GM18508 (cell line): ENCODE results near the gene ARID1B.

Source experiments
- ATAC-seq: cut with Tn5 transposase; IDR thresholded peaks from one replicate; pipeline ENCODE4 v1.9.1; 2021; ENCODE audit warnings: moderate number of reproducible peaks; ENCODE audit not compliant: insufficient read depth, unreplicated experiment

The ARID1B gene

GRCh38 chr6:157005940-157006339, 228.8 kb downstream of the ARID1B start:
- ATAC-seq = no peak

GRCh38 chr6:157008568-157008967, 231.4 kb downstream of the ARID1B start:
- no peak for ATAC-seq

DNA sequence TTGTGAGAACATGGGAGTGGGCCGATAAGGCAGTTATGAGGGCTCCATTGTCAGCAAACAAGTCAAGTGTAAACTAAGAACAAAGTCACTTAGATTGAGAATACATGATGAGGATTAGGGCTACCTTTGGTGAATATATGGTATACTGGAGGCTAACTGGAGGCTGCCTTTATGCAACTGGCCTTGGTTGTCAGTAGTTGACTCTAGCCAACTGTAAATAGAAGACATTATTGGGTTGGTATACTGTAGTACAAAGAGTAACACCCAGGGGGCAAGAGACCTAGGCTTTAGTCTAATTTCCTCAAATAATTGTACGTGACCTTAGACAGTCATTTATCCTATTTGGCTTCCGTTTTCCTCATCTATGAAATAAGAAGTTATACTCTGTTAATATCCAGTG, 235.2 kb downstream of the ARID1B start:
- no peak for ATAC-seq

GRCh38 chr6:157013649-157014304, 236.6 kb downstream of the ARID1B start:
- no peak for ATAC-seq

- no peak for ATAC-seq
These were observed 237.7 kb downstream of the ARID1B start for GRCh38 chr6:157014871-157015270.

DNA sequence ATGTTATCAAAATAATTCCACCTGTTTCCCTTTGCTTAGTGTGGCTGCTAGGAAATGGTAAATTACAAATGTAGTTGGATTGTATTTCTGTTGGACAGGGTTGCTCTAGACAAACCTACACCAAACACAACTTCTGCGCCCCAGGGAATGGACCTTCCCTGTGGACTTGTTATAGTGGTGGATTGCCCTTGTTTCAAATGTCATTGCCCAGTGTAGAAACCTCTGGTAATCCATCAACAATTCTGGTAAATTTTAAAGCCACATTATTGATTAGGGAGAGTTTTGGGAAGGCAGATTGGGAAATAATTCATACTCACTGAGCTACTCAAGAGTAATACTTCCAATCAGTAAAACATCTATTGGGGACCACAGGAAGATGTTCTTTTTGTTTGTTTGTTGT, 239.8 kb downstream of the ARID1B start:
- ATAC-seq = no peak

DNA sequence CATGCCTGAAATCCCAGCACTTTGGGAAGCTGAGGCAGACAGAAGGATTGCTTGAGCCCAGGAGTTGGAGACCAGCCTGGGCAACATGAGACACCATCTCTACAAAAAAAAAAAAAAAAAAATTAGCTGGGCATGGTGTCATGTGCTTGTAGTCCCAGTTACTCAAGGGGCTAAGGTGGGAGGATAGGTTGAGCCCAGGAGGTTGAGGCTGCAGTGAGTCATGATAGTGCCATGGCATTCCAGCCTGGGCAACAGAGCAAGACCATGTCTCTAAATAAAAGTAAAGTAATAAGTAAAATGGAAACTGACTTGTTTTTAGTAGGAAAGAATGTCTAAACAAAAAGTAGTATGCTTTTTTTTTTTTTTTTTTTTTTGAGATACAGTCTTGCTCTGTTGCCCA, 240.7 kb downstream of the ARID1B start:
- ATAC-seq = no peak

GRCh38 chr6:157019115-157019641, 242.0 kb downstream of the ARID1B start:
- no peak for ATAC-seq

- ATAC-seq = no peak
These were observed 242.6 kb downstream of the ARID1B start for GRCh38 chr6:157019733-157020132.

GRCh38 chr6:157020398-157020797, 243.2 kb downstream of the ARID1B start:
- no peak for ATAC-seq

GRCh38 chr6:157020881-157021343, 243.7 kb downstream of the ARID1B start:
- ATAC-seq = peak; percentile 24

GRCh38 chr6:157021344-157021992, 244.3 kb downstream of the ARID1B start:
- peak; percentile 39 for ATAC-seq

- ATAC-seq = no peak
These were observed 245.0 kb downstream of the ARID1B start for GRCh38 chr6:157021993-157022740.

DNA sequence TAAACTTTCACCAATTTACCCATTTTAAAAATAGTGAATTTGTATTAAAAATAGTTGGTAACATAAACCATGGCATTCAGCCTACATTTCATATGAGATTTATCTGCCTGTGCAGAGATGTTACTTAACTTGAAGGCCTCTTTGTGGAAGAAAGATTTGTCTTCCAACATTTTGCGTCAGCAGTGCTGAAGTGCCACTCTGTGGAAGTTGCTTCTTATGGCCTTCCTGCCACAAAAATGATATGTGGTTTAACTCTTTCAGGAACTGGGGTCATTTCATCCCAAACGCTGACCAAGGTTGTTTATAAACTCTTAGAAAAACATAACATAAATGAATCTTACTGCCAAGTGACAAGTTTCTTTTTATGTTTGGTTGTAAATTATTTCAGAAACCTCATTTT, 246.8 kb downstream of the ARID1B start:
- no peak for ATAC-seq

DNA sequence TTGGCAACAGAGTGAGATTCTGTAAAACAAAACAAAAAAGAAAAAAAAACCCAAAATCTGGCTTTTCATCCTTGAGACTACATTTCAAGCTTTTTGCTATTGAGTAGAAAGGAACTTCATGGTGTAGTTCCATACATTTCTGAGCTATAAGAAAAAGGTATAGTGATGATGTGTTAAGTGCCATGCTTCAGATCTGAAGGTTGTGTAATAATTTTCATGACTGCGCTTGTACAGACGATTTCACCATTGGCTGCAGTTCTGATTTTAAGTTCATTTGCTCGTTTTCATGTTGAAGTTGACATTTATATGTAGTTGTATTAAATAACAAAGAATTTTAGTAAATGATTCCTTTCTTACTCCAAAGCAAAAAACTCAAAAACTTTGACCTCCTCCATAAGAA, 247.6 kb downstream of the ARID1B start:
- ATAC-seq = no peak

GRCh38 chr6:157025437-157025836, 248.3 kb downstream of the ARID1B start:
- ATAC-seq = no peak

DNA sequence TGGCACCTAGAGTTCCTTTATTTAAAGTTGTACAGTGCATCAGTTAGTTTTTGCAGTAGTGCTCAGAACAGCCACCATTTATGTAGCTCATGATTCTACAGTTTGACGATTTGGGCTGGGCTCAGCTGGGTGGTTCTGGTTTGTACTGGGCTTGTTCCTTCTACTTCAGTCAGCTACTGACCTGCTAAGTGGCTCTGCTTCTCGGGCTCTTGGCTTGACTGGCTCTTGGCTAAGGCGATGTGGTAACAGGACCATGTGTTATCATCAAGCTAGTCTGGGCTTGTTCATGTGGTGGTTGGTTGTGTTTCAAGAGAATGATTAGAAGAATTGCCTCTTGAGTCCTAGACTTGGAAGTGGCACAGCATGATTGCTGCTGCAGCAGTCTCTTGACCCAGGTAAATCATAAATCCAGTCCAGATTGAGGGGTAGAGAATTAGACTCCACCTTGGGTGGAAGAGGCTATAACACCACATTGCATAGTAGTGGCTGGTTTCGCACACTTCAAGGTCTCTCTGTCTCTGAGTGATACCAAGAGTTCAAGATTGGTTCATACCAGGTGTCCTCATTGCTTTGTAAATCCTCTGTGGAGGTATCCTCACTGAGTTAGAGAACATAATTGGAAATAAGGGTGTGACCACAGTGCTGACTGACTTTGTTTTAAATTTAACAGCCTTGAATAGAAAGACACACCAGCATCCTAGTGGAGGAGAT, 253.0 kb downstream of the ARID1B start:
- peak; percentile 82 for ATAC-seq

- ATAC-seq = no peak
These were observed 253.6 kb downstream of the ARID1B start for GRCh38 chr6:157030755-157031154.

- ATAC-seq = no peak
These were observed 255.7 kb downstream of the ARID1B start for GRCh38 chr6:157032923-157033322.

- ATAC-seq = no peak
These were observed 256.4 kb downstream of the ARID1B start for GRCh38 chr6:157033428-157034140.
